ENCODE results near the gene CA11.

GRCh38 chr19:48650974-48651682, 5.1 kb upstream of the CA11 start:
- no peak for TF ChIP-seq POLR2AphosphoS5 (IDR thresholded peaks at IDR 0.05; ENCODE audit: insufficient read depth in 1 of 2, low read depth in 1 of 2)
- TF ChIP-seq POLR2A (IDR thresholded peaks at IDR 0.05) = no peak
- TF ChIP-seq CTCF (IDR thresholded peaks at IDR 0.05) = no peak

All from vagina (tissue), 2 donors.